PC-9 (cell line): ENCODE results near the gene ECHDC1. TPM values are rescaled to one million over a fixed set of nuclear protein-coding genes. Genes with fewer than 3 reads are reported as not detected.
"Not testable (repeated sequence)": the region's sequence is repeated elsewhere in the genome, so short reads cannot be mapped to it uniquely, and the experiment has no call there.

Source experiments
- BruUV-seq: library from RNA; stranded (reverse); fragments of 400-500 nt; replicated peaks from 2 replicates; lab custom pipeline; 2021; lab: Mats Ljungman, UMichigan
- CTCF ChIA-PET: fragments of 300-600 bp; sonication (Branson Sonifier 250); formaldehyde crosslinking; loops from one replicate; lab custom pipeline; 2022; ENCODE audit warnings: antibody characterized with exemption; lab: Charles Lee
- POLR2A ChIA-PET: fragments of 300-600 bp; sonication (Branson Sonifier 250); formaldehyde crosslinking; loops from one replicate; lab custom pipeline; 2022; ENCODE audit warnings: antibody characterized with exemption; ENCODE audit not compliant: unreplicated experiment; lab: Charles Lee
- DNase-seq, 2 experiments: peaks; one replicate each; pipeline versions ENCODE4 v3.0.0 to v3.0.0-alpha.2; 2015 to 2022; ENCODE audit warnings: mixed read lengths in 1 of 2
- H2AFZ ChIP-seq: fragments of 200-600 bp; sonication (generic); 2 replicates; pipeline ENCODE4 v1.8.1; 2017; ENCODE audit warnings: antibody characterized with exemption
- H3F3A ChIP-seq: fragments of 200-600 bp; sonication (generic); 2 replicates; pipeline ENCODE4 v1.8.1; 2017; ENCODE audit warnings: antibody characterized with exemption, mild to moderate bottlenecking, low read depth; ENCODE audit not compliant: insufficient read depth
- H3K27ac ChIP-seq: fragments of 200-600 bp; sonication (generic); 2 replicates; pipeline ENCODE4 v1.6.1; 2016; ENCODE audit warnings: mixed run types
- H3K27me3 ChIP-seq: fragments of 200-600 bp; sonication (generic); 2 replicates; pipeline ENCODE4 v1.6.1; 2016; ENCODE audit warnings: low read depth, mixed run types; ENCODE audit not compliant: insufficient read depth
- H3K36me3 ChIP-seq: fragments of 200-600 bp; sonication (generic); 2 replicates; pipeline ENCODE4 v1.6.1; 2016; ENCODE audit warnings: low read depth, mixed run types
- H3K4me1 ChIP-seq: fragments of 200-600 bp; sonication (generic); replicated peaks from 2 replicates; pipeline ENCODE4 v1.6.1; 2016; ENCODE audit warnings: mixed run types; ENCODE audit not compliant: insufficient read depth
- H3K4me2 ChIP-seq: fragments of 200-600 bp; sonication (generic); 2 replicates; pipeline ENCODE4 v1.6.1; 2017; ENCODE audit warnings: mixed run types
- H3K4me3 ChIP-seq: fragments of 200-600 bp; sonication (generic); 2 replicates; pipeline ENCODE4 v1.6.1; 2016; ENCODE audit warnings: mixed run types
- H3K79me2 ChIP-seq: fragments of 200-600 bp; sonication (generic); 2 replicates; pipeline ENCODE4 v1.6.1; 2017; ENCODE audit warnings: low read depth, mixed run types
- H3K9me2 ChIP-seq: fragments of 200-600 bp; sonication (generic); 2 replicates; pipeline ENCODE4 v1.8.1; 2017; ENCODE audit warnings: mild to moderate bottlenecking; ENCODE audit not compliant: insufficient read depth
- H3K9me3 ChIP-seq: fragments of 200-600 bp; sonication (generic); 2 replicates; pipeline ENCODE4 v1.8.1; 2016; ENCODE audit warnings: low read depth; ENCODE audit not compliant: insufficient read depth
- H4K20me1 ChIP-seq: fragments of 200-600 bp; sonication (generic); 2 replicates; pipeline ENCODE4 v1.8.1; 2017; ENCODE audit not compliant: insufficient read depth
- EZH2 ChIP-seq: fragments of 200-600 bp; sonication (generic); IDR thresholded peaks from 2 replicates; pipeline ENCODE4 v1.8.0; 2017; ENCODE audit warnings: antibody characterized with exemption, low read depth
- intact Hi-C: fragments of 100-400 bp; cut with micrococcal nuclease; formaldehyde crosslinking; loops from one replicate; pipeline ENCODE4 v1.10.0; 2022; ENCODE audit not compliant: unreplicated experiment
- total RNA-seq: library from RNA; stranded (reverse); gene quantifications from 2 replicates; pipeline ENCODE4 v1.2.3, GENCODE V29; 2021
- TF ChIP-seq, protein P1 (sequence below): fragments of 200-600 bp; sonication (generic); conservative IDR thresholded peaks from 2 replicates; pipeline ENCODE4 v1.6.1; 2017; ENCODE audit warnings: mixed run types, antibody characterized with exemption, mild to moderate bottlenecking, moderate library complexity

The ECHDC1 gene
- total RNA-seq, 1 experiment from 2014 or later, result 50.4 TPM

DNA sequence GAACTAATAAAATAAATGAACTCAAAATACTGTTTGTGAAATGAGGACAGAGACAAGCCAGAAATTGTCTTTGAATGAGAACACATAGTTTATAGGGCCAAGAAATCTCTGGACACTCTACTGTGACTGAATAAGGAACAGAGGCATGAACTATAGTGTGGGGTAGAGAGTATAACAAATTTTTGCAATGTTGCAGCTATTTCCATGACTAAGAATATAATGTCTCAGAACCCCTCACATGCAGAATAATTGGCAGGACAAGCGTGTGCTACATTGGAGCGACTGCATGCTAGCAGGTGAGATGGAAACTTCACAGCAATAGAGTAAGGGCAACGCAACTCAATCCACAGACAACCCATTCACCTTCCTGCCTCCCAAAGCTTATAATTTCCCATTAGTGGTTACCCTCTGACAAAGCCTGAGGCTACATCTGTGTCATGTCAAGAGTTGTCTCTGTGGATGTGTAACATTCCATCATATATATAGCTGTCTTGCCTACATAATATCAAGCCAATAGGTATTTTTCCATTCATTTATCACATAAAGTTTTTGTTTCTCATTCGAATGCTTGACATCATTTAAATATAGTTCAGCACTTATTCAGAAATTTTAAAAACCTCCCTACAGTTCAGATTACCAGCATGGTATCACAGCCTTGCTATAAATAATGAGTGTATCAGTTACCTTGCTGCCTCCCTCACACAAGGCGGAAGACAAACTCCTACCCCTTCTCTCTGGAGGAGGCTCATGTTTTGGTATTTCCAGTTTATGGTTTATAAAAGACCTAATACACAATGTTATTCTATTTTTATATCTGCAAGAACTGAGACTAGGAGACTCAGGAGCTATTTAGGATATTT lies 47.9 kb upstream of the ECHDC1 start:
- Histone ChIP-seq H2AFZ (no peak overlapping the region), H3K4me1 (no peaks in the 10 kb centered on the region), H3K79me2 (no peaks in the 10 kb centered on the region), H3K9me3 (no peaks in the 10 kb centered on the region), H3K4me2 (no peak overlapping the region), H3K36me3 (no peaks in the 10 kb centered on the region), H3F3A (no peaks in the 10 kb centered on the region), H3K9me2 (no peaks in the 10 kb centered on the region), H3K4me3 (no peak overlapping the region), H3K27ac (no peak overlapping the region), H3K27me3 (no peaks in the 10 kb centered on the region), H4K20me1 (no peaks in the 10 kb centered on the region)
- no peak for DNase-seq
- TF ChIP-seq EZH2, result no peak
- TF ChIP-seq, protein P1, sequence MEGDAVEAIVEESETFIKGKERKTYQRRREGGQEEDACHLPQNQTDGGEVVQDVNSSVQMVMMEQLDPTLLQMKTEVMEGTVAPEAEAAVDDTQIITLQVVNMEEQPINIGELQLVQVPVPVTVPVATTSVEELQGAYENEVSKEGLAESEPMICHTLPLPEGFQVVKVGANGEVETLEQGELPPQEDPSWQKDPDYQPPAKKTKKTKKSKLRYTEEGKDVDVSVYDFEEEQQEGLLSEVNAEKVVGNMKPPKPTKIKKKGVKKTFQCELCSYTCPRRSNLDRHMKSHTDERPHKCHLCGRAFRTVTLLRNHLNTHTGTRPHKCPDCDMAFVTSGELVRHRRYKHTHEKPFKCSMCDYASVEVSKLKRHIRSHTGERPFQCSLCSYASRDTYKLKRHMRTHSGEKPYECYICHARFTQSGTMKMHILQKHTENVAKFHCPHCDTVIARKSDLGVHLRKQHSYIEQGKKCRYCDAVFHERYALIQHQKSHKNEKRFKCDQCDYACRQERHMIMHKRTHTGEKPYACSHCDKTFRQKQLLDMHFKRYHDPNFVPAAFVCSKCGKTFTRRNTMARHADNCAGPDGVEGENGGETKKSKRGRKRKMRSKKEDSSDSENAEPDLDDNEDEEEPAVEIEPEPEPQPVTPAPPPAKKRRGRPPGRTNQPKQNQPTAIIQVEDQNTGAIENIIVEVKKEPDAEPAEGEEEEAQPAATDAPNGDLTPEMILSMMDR, result no peak
- ChIA-PET POLR2A (no interaction called here), CTCF (interaction anchor here (1.0 kb wide), 1 partner anchor 125 kb away, joined by 3 read pairs; no protein-coding TSS in a partner anchor)
- intact Hi-C loops, result no loop called here
- BruUV-seq, result no TSS peak

DNA sequence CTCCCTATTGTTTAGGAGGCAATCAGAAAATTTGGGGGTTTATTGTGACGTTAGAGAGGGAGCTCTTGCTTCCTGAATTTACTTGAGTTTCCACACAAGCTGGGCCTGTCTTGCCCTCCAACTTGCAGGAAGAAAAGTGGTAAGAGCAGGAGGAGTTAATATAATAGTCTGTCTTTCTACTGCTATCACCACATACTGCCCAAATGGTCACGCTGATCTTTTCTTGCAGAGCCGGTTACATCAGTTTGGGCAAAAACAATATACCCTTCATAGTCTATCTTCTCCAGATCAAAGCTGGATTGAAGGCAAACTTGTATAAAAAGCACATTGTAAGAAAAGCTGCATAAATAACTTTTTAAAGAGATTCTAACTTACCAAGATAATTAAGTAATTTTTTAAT lies 46.3 kb upstream of the ECHDC1 start:
- DNase-seq, result no peak
- no peaks in the 10 kb centered on the region for H3F3A ChIP-seq
- intact Hi-C loops, result no loop called here
- no peak overlapping the region for H3K27ac ChIP-seq
- no TSS peak for BruUV-seq
- H2AFZ ChIP-seq, result no peak overlapping the region
- H3K79me2 ChIP-seq, result no peaks in the 10 kb centered on the region
- H3K4me2 ChIP-seq, result no peak overlapping the region
- ChIA-PET CTCF (no interaction called here), POLR2A (no interaction called here)
- no peaks in the 10 kb centered on the region for H4K20me1 ChIP-seq
- H3K4me3 ChIP-seq, result no peak overlapping the region
- H3K27me3 ChIP-seq, result no peaks in the 10 kb centered on the region
- H3K9me2 ChIP-seq, result no peaks in the 10 kb centered on the region
- H3K9me3 ChIP-seq, result no peaks in the 10 kb centered on the region
- H3K36me3 ChIP-seq, result no peaks in the 10 kb centered on the region
- no peaks in the 10 kb centered on the region for H3K4me1 ChIP-seq
- TF ChIP-seq EZH2, result no peak
- TF ChIP-seq, protein P1, result no peak

DNA sequence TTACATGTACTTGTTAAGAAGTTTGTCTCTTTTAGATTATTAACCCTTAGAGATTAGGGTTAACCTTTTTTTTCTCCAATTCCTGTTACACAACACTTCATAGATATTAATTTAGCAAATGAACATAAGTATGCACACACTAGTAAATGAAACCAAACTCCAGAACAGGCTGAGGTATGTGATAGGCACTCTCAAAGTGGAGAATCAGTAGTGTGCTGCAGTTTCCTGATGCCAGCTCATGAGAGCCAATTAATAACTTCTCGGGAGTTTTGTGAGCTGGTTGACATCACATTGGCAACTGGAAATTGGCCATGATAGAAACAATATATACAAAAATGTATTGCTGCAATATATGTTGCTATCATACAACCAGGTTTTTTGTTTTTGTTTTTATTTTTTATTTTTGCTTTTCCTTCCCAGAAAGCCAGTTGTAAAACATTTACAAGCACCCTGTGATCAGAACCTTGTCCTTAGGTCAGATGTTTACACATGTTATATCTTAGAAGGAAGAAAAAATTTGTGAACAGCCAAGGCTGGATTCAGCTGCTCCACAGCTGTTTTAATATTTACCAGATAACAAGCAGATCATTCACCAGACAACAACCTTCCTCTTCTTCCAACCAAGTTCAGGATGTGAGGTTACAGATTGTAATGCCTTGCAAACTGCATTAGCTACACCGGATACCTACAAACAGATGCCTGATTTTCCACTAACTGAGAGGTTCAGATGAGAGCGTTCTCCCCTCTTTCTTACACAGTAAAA lies 42.4 kb upstream of the ECHDC1 start:
- Histone ChIP-seq H3K36me3 (no peaks in the 10 kb centered on the region), H3K4me2 (no peak overlapping the region), H3K27me3 (no peaks in the 10 kb centered on the region), H3K9me2 (no peaks in the 10 kb centered on the region), H2AFZ (no peak overlapping the region), H3F3A (no peaks in the 10 kb centered on the region), H4K20me1 (no peaks in the 10 kb centered on the region), H3K4me3 (no peak overlapping the region), H3K9me3 (no peaks in the 10 kb centered on the region), H3K27ac (no peak overlapping the region), H3K79me2 (no peaks in the 10 kb centered on the region), H3K4me1 (no peaks in the 10 kb centered on the region)
- ChIA-PET CTCF (interaction anchor here (0.6 kb wide), 1 partner anchor 27 kb away, joined by 3 read pairs; no protein-coding TSS in a partner anchor), POLR2A (no interaction called here)
- no peak for TF ChIP-seq EZH2
- TF ChIP-seq, protein P1, result no peak
- intact Hi-C loops, result no loop called here
- no peak for DNase-seq
- BruUV-seq, result no TSS peak

DNA sequence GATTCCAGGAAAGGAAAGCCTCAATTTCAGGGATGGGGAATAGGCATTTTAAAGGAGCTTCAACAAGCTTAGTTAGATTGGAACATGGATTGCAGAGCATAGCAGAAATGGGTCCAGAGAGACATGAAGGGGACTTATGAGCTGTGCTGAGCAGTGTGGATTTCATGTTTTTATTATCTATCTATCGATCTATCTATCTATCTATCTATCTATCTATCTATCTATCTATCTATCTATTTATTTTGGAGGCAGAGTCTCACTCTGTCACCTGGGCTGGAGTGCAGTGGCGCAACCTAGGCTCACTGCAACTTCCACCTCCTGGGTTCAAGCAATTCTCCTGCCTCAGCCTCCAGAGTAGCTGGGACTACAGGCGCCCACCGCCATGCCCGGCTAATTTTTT lies 41.4 kb upstream of the ECHDC1 start:
- H3K27ac ChIP-seq, H3K4me2 ChIP-seq, H3K36me3 ChIP-seq, H2AFZ ChIP-seq, H3K4me1 ChIP-seq, H3F3A ChIP-seq, H3K27me3 ChIP-seq, intact Hi-C loops, H4K20me1 ChIP-seq, H3K9me3 ChIP-seq, H3K9me2 ChIP-seq, BruUV-seq, DNase-seq, CTCF ChIA-PET, H3K79me2 ChIP-seq, H3K4me3 ChIP-seq: not testable (repeated sequence)
- POLR2A ChIA-PET, result interaction anchor here (0.5 kb wide), 1 partner anchor 1460 kb away, joined by 4 read pairs; no protein-coding TSS in a partner anchor
